Sigmoid colon (tissue), 7 donors: Measurements from ENCODE around the gene BEST3. TPM values are rescaled to one million over a fixed set of nuclear protein-coding genes. Genes with fewer than 3 reads are reported as not detected.

Experiments
- DNase-seq: peaks from one replicate; pipeline ENCODE4 v3.0.0-alpha.2; 2019
- H3K27ac ChIP-seq, 4 donors: fragments of 200-600 bp; sonication (generic); one replicate each; pipeline ENCODE4 v1.5.1; 2016 to 2019; ENCODE audit warnings: mild to moderate bottlenecking in 1 of 4
- H3K27me3 ChIP-seq, 3 donors: fragments of 200-600 bp; sonication (generic); one replicate each; pipeline ENCODE4 v1.5.1; 2019; ENCODE audit warnings: mild to moderate bottlenecking in 1 of 3
- H3K36me3 ChIP-seq, 4 donors: fragments of 200-600 bp; sonication (generic); one replicate each; pipeline ENCODE4 v1.5.1; 2016 to 2019
- H3K4me1 ChIP-seq, 4 donors: fragments of 200-600 bp; sonication (generic); one replicate each; pipeline ENCODE4 v1.5.1; 2017 to 2019
- H3K4me3 ChIP-seq, 4 donors: fragments of 200-600 bp; sonication (generic); one replicate each; pipeline ENCODE4 v1.5.1; 2017 to 2019; ENCODE audit warnings: mild to moderate bottlenecking in 2 of 4, moderate library complexity in 1 of 4
- H3K9me3 ChIP-seq, 4 donors: fragments of 200-600 bp in 3 of 4; sonication (generic) in 3 of 4; one replicate each; pipeline versions ENCODE4 v1.5.1 to v1.6.1; 2013 to 2019
- EP300 ChIP-seq, 4 donors: sonication (generic); formaldehyde crosslinking; IDR thresholded peaks; one replicate each; pipeline ENCODE4 v1.6.1; 2017; ENCODE audit warnings: antibody characterized with exemption in 4 of 4
- POLR2A ChIP-seq, 2 donors: fragments of 450-650 bp; IDR thresholded peaks; one replicate each; pipeline ENCODE4 v1.6.1; 2016; ENCODE audit warnings: antibody characterized with exemption in 2 of 2, mild to moderate bottlenecking in 2 of 2, moderate library complexity in 2 of 2
- POLR2AphosphoS5 ChIP-seq, 4 donors: sonication (generic); formaldehyde crosslinking; IDR thresholded peaks; one replicate each; pipeline ENCODE4 v1.6.1; 2017; ENCODE audit warnings: antibody characterized with exemption in 4 of 4
- WGBS, 2 donors: extraction: QIAGEN DNeasy Blood & Tissue Kit; methylation state at CpG; one replicate each; pipeline ENCODE4 v1.1.7; 2013; 5-methylcytosine and 5-hydroxymethylcytosine counted together
- intact Hi-C: fragments of 100-400 bp; cut with DNase I; formaldehyde crosslinking; loops from one replicate; pipeline ENCODE4 v1.15.1; 2023
- polyA plus RNA-seq, 3 donors: library from polyadenylated mRNA; stranded (reverse); fragments of 200-250 nt; gene quantifications; one replicate each; pipeline ENCODE4 v1.2.3, GENCODE V29; 2013
- total RNA-seq, 4 donors: library from RNA; depleted of rRNA; stranded (reverse); fragments of >200 nt; gene quantifications; one replicate each; pipeline ENCODE4 v1.1.0, GENCODE V29; 2016
- TF ChIP-seq, protein P1 (sequence below), 4 experiments: fragments of 450-650 bp in 3 of 4; fragments of 200-600 bp in 1 of 4; IDR thresholded peaks; one replicate each; pipeline ENCODE4 v1.5.1; 2016 to 2019; ENCODE audit warnings: antibody characterized with exemption in 4 of 4, mild to moderate bottlenecking in 3 of 4, moderate library complexity in 2 of 4
- donor health status: healthy with polysubstance abuse.
- donor health status: Bipolar disorder and iron deficiency.
- donor health status: healthy.

BEST3 gene
- total and polyA plus RNA-seq, 7 donors = not detected

DNA sequence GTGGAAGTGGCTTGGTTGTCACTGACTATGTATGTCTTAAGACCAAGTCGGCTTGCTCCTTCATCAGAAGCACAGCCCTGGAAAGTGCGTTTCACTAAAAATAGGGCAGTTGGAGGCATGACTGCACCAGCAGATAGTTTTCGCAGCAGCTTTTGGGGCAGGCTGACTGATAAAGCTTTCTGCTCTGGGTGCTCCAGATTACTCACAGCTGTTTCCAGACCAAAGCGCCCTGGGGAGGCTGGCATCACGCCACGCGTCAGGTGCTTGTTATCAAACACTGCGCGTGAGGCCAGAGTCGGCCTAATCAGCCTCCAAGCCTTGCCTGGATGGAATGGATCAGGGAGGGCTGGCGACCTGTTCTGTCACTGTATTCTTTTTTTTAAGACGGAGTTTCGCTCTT lies 75.1 kb downstream of the BEST3 start:
- intact Hi-C loops = no loop called here
- TF ChIP-seq POLR2AphosphoS5 (IDR thresholded peaks at IDR 0.05) (no peak), POLR2A (IDR thresholded peaks at IDR 0.05) (no peak), EP300 (IDR thresholded peaks at IDR 0.05) (no peak)
- TF ChIP-seq, protein P1, sequence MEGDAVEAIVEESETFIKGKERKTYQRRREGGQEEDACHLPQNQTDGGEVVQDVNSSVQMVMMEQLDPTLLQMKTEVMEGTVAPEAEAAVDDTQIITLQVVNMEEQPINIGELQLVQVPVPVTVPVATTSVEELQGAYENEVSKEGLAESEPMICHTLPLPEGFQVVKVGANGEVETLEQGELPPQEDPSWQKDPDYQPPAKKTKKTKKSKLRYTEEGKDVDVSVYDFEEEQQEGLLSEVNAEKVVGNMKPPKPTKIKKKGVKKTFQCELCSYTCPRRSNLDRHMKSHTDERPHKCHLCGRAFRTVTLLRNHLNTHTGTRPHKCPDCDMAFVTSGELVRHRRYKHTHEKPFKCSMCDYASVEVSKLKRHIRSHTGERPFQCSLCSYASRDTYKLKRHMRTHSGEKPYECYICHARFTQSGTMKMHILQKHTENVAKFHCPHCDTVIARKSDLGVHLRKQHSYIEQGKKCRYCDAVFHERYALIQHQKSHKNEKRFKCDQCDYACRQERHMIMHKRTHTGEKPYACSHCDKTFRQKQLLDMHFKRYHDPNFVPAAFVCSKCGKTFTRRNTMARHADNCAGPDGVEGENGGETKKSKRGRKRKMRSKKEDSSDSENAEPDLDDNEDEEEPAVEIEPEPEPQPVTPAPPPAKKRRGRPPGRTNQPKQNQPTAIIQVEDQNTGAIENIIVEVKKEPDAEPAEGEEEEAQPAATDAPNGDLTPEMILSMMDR (IDR thresholded peaks at IDR 0.05) = no peak
- H3K4me1 ChIP-seq = no peaks in the 10 kb centered on the region
- H3K9me3 ChIP-seq = no peaks in the 10 kb centered on the region
- no peak overlapping the region for H3K4me3 ChIP-seq
- H3K27ac ChIP-seq = no peak overlapping the region
- WGBS, 2 donors = 91 to 94% methylated on average over 13 of the region's 13 CpGs
- H3K36me3 ChIP-seq = no peaks in the 10 kb centered on the region
- no peak for DNase-seq
- no peaks in the 10 kb centered on the region for H3K27me3 ChIP-seq

- TF ChIP-seq EP300 (IDR thresholded peaks at IDR 0.05) = no peak
- TF ChIP-seq POLR2AphosphoS5 (IDR thresholded peaks at IDR 0.05) = no peak
- TF ChIP-seq POLR2A (IDR thresholded peaks at IDR 0.05) = no peak
- TF ChIP-seq, protein P1 (IDR thresholded peaks at IDR 0.05) = no peak
- intact Hi-C loops = no loop called here
Observed at GRCh38 chr12:69621551-69621950, 77.6 kb downstream of the BEST3 start.

DNA sequence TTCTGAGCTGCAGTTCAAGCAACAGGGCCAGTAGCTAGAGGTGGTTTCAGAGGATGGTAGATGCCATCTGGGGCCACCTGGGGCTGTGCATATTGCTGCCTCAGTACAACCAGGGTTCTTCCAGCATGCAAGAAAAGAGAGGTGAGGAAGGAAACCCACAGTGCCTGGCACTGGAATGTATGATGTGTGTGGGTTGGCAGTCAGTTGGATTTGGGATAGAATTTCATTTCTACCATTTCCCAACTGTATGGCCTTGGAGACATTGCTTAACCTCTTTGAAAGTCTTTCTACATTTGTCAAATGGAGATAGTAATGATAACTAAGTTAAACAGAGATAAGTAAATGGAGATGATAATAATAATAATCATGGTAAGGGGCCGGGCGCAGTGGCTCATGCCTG lies 78.2 kb downstream of the BEST3 start:
- no peak overlapping the region for H3K27ac ChIP-seq
- no peak for DNase-seq
- no peak overlapping the region for H3K4me3 ChIP-seq
- no peaks in the 10 kb centered on the region for H3K27me3 ChIP-seq
- H3K9me3 ChIP-seq = no peaks in the 10 kb centered on the region
- intact Hi-C loops = no loop called here
- H3K4me1 ChIP-seq = no peaks in the 10 kb centered on the region
- 98 to 99% methylated on average over 2 of the region's 2 CpGs for WGBS, 2 donors
- H3K36me3 ChIP-seq = no peaks in the 10 kb centered on the region
- TF ChIP-seq, protein P1 (IDR thresholded peaks at IDR 0.05) = no peak
- no peak for TF ChIP-seq POLR2A (IDR thresholded peaks at IDR 0.05)
- no peak for TF ChIP-seq POLR2AphosphoS5 (IDR thresholded peaks at IDR 0.05)
- TF ChIP-seq EP300 (IDR thresholded peaks at IDR 0.05) = no peak

More at GRCh38 chr12:69621551-69621950, 77.6 kb downstream of the BEST3 start:
- no peak overlapping the region for H3K27ac ChIP-seq
- no peaks in the 10 kb centered on the region for H3K9me3 ChIP-seq
- no peak for DNase-seq
- H3K4me3 ChIP-seq = no peak overlapping the region
- no peaks in the 10 kb centered on the region for H3K27me3 ChIP-seq
- no peaks in the 10 kb centered on the region for H3K4me1 ChIP-seq
- WGBS, 2 donors = 73 to 87% methylated on average over 2 of the region's 2 CpGs
- no peaks in the 10 kb centered on the region for H3K36me3 ChIP-seq

GRCh38 chr12:69620077-69620476 lies 79.0 kb downstream of the BEST3 start:
- no peak overlapping the region for H3K27ac ChIP-seq
- H3K27me3 ChIP-seq = no peaks in the 10 kb centered on the region
- no peak for TF ChIP-seq EP300 (IDR thresholded peaks at IDR 0.05)
- TF ChIP-seq, protein P1 (IDR thresholded peaks at IDR 0.05) = no peak
- TF ChIP-seq POLR2AphosphoS5 (IDR thresholded peaks at IDR 0.05) = no peak
- no peak for TF ChIP-seq POLR2A (IDR thresholded peaks at IDR 0.05)
- WGBS, 2 donors = 80 to 86% methylated on average over 4 of the region's 4 CpGs
- no peaks in the 10 kb centered on the region for H3K4me1 ChIP-seq
- no peak overlapping the region for H3K4me3 ChIP-seq
- no peaks in the 10 kb centered on the region for H3K36me3 ChIP-seq
- intact Hi-C loops = no loop called here
- no peak for DNase-seq
- H3K9me3 ChIP-seq = no peaks in the 10 kb centered on the region

GRCh38 chr12:69619050-69619449 lies 80.1 kb downstream of the BEST3 start:
- Histone ChIP-seq H3K4me1 (no peaks in the 10 kb centered on the region), H3K27ac (no peak overlapping the region), H3K9me3 (no peaks in the 10 kb centered on the region), H3K4me3 (no peak overlapping the region), H3K36me3 (no peaks in the 10 kb centered on the region), H3K27me3 (no peaks in the 10 kb centered on the region)
- intact Hi-C loops = no loop called here
- TF ChIP-seq POLR2A (IDR thresholded peaks at IDR 0.05) (no peak), POLR2AphosphoS5 (IDR thresholded peaks at IDR 0.05) (no peak)
- TF ChIP-seq, protein P1 (IDR thresholded peaks at IDR 0.05) = no peak
- DNase-seq = no peak
- WGBS, 2 donors = 78 to 80% methylated on average over 6 of the region's 6 CpGs
